DMS53 treated with DMSO at 0.1 percent for 48 hours (cell line): ENCODE data around the gene CPZ.
"Not testable (repeated sequence)": the region's sequence is repeated elsewhere in the genome, so short reads cannot be mapped to it uniquely, and the experiment has no call there.

Source experiments
- DNase-seq: peaks from one replicate; lab custom pipeline; 2025; ENCODE audit not compliant: unreplicated experiment; lab: John Stamatoyannopoulos, UW

Gene CPZ

GRCh38 chr4:8648816-8649630 lies 56.5 kb downstream of the CPZ start:
- DNase-seq = no peak

GRCh38 chr4:8649631-8650361 lies 57.2 kb downstream of the CPZ start:
- DNase-seq = no peak

GRCh38 chr4:8651661-8652180 lies 59.2 kb downstream of the CPZ start:
- DNase-seq = no peak

- DNase-seq = no peak
Observed at GRCh38 chr4:8652181-8653078, 59.9 kb downstream of the CPZ start.

GRCh38 chr4:8653326-8654000 lies 60.9 kb downstream of the CPZ start:
- no peak for DNase-seq

GRCh38 chr4:8654139-8654538 lies 61.6 kb downstream of the CPZ start:
- DNase-seq = not testable (repeated sequence)

GRCh38 chr4:8655411-8656184 lies 63.0 kb downstream of the CPZ start:
- DNase-seq = no peak

- DNase-seq = no peak
Observed at GRCh38 chr4:8656185-8656517, 63.6 kb downstream of the CPZ start.

GRCh38 chr4:8656711-8657380 lies 64.3 kb downstream of the CPZ start:
- DNase-seq = no peak

GRCh38 chr4:8657381-8658088 lies 65.0 kb downstream of the CPZ start:
- DNase-seq = no peak

GRCh38 chr4:8662776-8663175 lies 70.2 kb downstream of the CPZ start:
- no peak for DNase-seq

GRCh38 chr4:8664031-8664805 lies 71.7 kb downstream of the CPZ start:
- no peak for DNase-seq

- no peak for DNase-seq
Observed at GRCh38 chr4:8664976-8665375, 72.4 kb downstream of the CPZ start.

GRCh38 chr4:8665406-8666360 lies 73.1 kb downstream of the CPZ start:
- no peak for DNase-seq

GRCh38 chr4:8666581-8666980 lies 74.0 kb downstream of the CPZ start:
- DNase-seq = no peak
